GM12878 (cell line): Measurements from ENCODE around the gene PHKG2. TPM values are rescaled to one million over a fixed set of nuclear protein-coding genes. Genes with fewer than 3 reads are reported as not detected.

Experiments
- BRCA1 ChIP-seq: IDR thresholded peaks from 2 replicates; pipeline ENCODE4 v1.6.1; 2011; ENCODE audit warnings: low read depth, low read length, improper control_type of control experiment
- CBFB ChIP-seq: IDR thresholded peaks from 2 replicates; pipeline ENCODE4 v1.6.1; 2016; ENCODE audit warnings: antibody characterized with exemption, low read depth
- CHD1 ChIP-seq: IDR thresholded peaks from 2 replicates; pipeline ENCODE4 v1.6.1; 2012; ENCODE audit warnings: low read depth, low read length, improper control_type of control experiment
- FOXM1 ChIP-seq: IDR thresholded peaks from 2 replicates; pipeline ENCODE4 v1.6.1; 2012; ENCODE audit warnings: low read depth, mild to moderate bottlenecking, inconsistent platforms, low read length, moderate library complexity
- GABPA ChIP-seq: IDR thresholded peaks from 2 replicates; pipeline ENCODE4 v1.6.1; 2014; ENCODE audit warnings: antibody characterized with exemption, low read depth, mild to moderate bottlenecking, inconsistent platforms
- HDAC6 ChIP-seq: fragments of 200-600 bp; sonication (generic); IDR thresholded peaks from one replicate; pipeline ENCODE4 v1.8.0; 2017; ENCODE audit warnings: antibody characterized with exemption; ENCODE audit not compliant: unreplicated experiment
- JUNB ChIP-seq: IDR thresholded peaks from 2 replicates; pipeline ENCODE4 v1.6.1; 2016; ENCODE audit warnings: antibody characterized with exemption, mild to moderate bottlenecking
- LARP7 ChIP-seq: fragments of 450-650 bp; IDR thresholded peaks from 2 replicates; pipeline ENCODE4 v1.6.1; 2017; ENCODE audit warnings: mild to moderate bottlenecking
- MYB ChIP-seq: fragments of 150-350 bp; IDR thresholded peaks from 2 replicates; pipeline ENCODE4 v1.6.1; 2014; ENCODE audit warnings: mild to moderate bottlenecking, low read depth, low read length, borderline replicate concordance
- NFYA ChIP-seq: IDR thresholded peaks from 2 replicates; pipeline ENCODE4 v1.6.1; 2011; ENCODE audit warnings: low read depth, mild to moderate bottlenecking, low read length, improper control_type of control experiment, borderline replicate concordance
- PAX5 ChIP-seq: IDR thresholded peaks from 2 replicates; pipeline ENCODE4 v1.6.1; 2011; ENCODE audit warnings: low read depth, low read length, borderline replicate concordance
- PAX8 ChIP-seq: fragments of 450-650 bp; IDR thresholded peaks from 2 replicates; pipeline ENCODE4 v1.6.1; 2017; ENCODE audit warnings: mild to moderate bottlenecking, moderate library complexity
- POLR2A ChIP-seq: IDR thresholded peaks from 2 replicates; pipeline ENCODE4 v1.6.1; 2011; ENCODE audit warnings: low read depth, mild to moderate bottlenecking, low read length
- RAD51 ChIP-seq: fragments of 450-650 bp; IDR thresholded peaks from 2 replicates; pipeline ENCODE4 v1.6.1; 2016; ENCODE audit warnings: moderate library complexity, mild to moderate bottlenecking, inconsistent platforms
- RCOR1 ChIP-seq: conservative IDR thresholded peaks from 2 replicates; pipeline ENCODE4 v1.6.1; 2012; ENCODE audit warnings: low read depth, low read length, improper control_type of control experiment
- RUNX3 ChIP-seq: IDR thresholded peaks from 2 replicates; pipeline ENCODE4 v1.6.1; 2012; ENCODE audit warnings: low read length, inconsistent platforms
- SMAD5 ChIP-seq: IDR thresholded peaks from 2 replicates; pipeline ENCODE4 v1.6.1; 2016; ENCODE audit warnings: antibody characterized with exemption, low read depth
- SMARCA5 ChIP-seq: fragments of 450-650 bp; IDR thresholded peaks from 2 replicates; pipeline ENCODE4 v1.6.1; 2017; ENCODE audit warnings: mild to moderate bottlenecking
- SP1 ChIP-seq: IDR thresholded peaks from one replicate; pipeline ENCODE4 v1.6.1; 2011; ENCODE audit warnings: low read depth, low read length
- ZNF622 ChIP-seq: fragments of 450-650 bp; IDR thresholded peaks from 2 replicates; pipeline ENCODE4 v1.6.1; 2017; ENCODE audit warnings: mild to moderate bottlenecking, inconsistent platforms
- polyA plus RNA-seq, 11 experiments: library from polyadenylated mRNA; depleted of rRNA in 4 of 11; unstranded in 6 of 11; stranded (reverse) in 5 of 11; fragments of >200 nt; fragmentation: Nextera tagmentation in 4 of 11; fragmentation: Illumina TruSeq in 1 of 11; extraction: Ambion mirVana in 4 of 11; extraction: Trizol in 1 of 11; gene quantifications; 1 replicate in 1 of 11; 2 replicates in 10 of 11; pipeline versions ENCODE4 v1.2.1 to v1.2.3, GENCODE V29; 2011 to 2016; ENCODE audit warnings: inconsistent platforms in 2 of 11, missing spikeins in 2 of 11, low read depth in 1 of 11
- total RNA-seq, 4 experiments: library from RNA; depleted of rRNA in 3 of 4; stranded (reverse); fragments of >200 nt in 3 of 4; fragmentation: Illumina TruSeq in 1 of 4; extraction: Trizol in 1 of 4; gene quantifications; 2 replicates each; pipeline versions ENCODE4 v1.2.1 to v1.2.3, GENCODE V29; 2013 to 2021
- TF ChIP-seq, protein P1 (sequence below): IDR thresholded peaks from 2 replicates; pipeline ENCODE4 v1.6.1; 2011; ENCODE audit warnings: low read depth, low read length, improper control_type of control experiment, borderline replicate concordance
- TF ChIP-seq, protein P2 (sequence below): fragments of 450-650 bp; formaldehyde crosslinking; IDR thresholded peaks from 2 replicates; pipeline ENCODE4 v1.4.0; 2022; ENCODE audit warnings: mild to moderate bottlenecking, moderate library complexity
- TF ChIP-seq, protein P3 (sequence below): fragments of 150-350 bp; IDR thresholded peaks from 2 replicates; pipeline ENCODE4 v1.6.1; 2014; ENCODE audit warnings: mild to moderate bottlenecking, low read depth, low read length
- TF ChIP-seq, protein P4 (sequence below): fragments of 450-650 bp; formaldehyde crosslinking; IDR thresholded peaks from 2 replicates; pipeline ENCODE4 v1.4.0; 2020; ENCODE audit warnings: mild to moderate bottlenecking, moderate library complexity

The PHKG2 gene
- total and polyA plus RNA-seq, 10 of the 15 experiments (the other 5 are each of a cell fraction or from before 2014, with no cell fraction given), result 5.2 to 50.1 (median 37.2) TPM

DNA sequence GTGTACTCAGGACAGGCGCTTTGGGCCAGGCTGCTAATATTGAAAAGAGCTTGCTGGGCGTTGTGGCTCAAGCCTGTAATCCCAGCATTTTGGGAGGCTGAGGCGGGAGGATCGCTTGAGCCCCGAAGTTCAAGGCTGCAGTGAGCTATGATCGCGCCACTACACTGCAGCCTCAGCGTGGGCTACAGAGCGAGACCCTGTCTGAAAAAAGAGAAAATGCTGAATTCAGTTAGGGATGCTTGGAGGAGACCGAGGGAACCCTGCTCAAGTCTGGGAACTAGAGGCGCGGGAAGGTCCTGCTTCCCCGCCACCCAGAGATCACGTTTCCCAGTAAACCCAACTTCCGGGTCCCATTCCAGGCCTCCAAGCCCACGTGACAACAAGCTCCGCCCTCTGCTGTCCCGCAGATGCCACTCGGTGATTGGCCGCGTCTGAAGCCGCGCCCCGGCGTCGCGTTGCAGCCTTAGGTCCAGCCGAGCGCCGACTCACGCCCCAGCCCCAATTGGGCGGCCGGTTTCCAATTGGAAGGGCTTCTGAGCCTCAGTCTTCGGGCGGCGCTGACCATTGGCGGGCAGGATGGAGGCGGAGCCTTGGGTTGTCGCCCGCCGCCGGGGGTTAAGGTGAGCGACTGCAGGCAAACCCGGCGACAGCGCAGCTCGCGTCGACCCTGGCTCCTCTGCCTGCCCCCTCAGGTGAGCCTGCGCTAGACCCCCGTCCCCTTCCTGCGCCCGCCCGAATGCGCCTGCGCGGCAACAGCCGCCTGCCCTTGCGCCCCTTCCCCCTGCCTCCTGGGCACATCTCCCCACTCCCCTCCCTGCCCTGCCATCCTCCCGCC is at the start of gene PHKG2 (continued):
- TF ChIP-seq, protein P1, sequence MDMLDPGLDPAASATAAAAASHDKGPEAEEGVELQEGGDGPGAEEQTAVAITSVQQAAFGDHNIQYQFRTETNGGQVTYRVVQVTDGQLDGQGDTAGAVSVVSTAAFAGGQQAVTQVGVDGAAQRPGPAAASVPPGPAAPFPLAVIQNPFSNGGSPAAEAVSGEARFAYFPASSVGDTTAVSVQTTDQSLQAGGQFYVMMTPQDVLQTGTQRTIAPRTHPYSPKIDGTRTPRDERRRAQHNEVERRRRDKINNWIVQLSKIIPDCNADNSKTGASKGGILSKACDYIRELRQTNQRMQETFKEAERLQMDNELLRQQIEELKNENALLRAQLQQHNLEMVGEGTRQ, result peak; percentile 82
- peak; percentile 52; the same call in 1 of the 2 replicates for TF ChIP-seq CBFB
- no peak for TF ChIP-seq LARP7
- peak; percentile 79; the same call in 1 of the 2 replicates for TF ChIP-seq SMARCA5
- TF ChIP-seq FOXM1, result no peak
- peak; percentile 4; the same call in 1 of the 2 replicates for TF ChIP-seq NFYA
- TF ChIP-seq POLR2A, result peak; percentile 94
- no peak for TF ChIP-seq PAX8
- no peak for TF ChIP-seq CHD1
- no peak for TF ChIP-seq RUNX3
- no peak for TF ChIP-seq JUNB
- TF ChIP-seq, protein P2, sequence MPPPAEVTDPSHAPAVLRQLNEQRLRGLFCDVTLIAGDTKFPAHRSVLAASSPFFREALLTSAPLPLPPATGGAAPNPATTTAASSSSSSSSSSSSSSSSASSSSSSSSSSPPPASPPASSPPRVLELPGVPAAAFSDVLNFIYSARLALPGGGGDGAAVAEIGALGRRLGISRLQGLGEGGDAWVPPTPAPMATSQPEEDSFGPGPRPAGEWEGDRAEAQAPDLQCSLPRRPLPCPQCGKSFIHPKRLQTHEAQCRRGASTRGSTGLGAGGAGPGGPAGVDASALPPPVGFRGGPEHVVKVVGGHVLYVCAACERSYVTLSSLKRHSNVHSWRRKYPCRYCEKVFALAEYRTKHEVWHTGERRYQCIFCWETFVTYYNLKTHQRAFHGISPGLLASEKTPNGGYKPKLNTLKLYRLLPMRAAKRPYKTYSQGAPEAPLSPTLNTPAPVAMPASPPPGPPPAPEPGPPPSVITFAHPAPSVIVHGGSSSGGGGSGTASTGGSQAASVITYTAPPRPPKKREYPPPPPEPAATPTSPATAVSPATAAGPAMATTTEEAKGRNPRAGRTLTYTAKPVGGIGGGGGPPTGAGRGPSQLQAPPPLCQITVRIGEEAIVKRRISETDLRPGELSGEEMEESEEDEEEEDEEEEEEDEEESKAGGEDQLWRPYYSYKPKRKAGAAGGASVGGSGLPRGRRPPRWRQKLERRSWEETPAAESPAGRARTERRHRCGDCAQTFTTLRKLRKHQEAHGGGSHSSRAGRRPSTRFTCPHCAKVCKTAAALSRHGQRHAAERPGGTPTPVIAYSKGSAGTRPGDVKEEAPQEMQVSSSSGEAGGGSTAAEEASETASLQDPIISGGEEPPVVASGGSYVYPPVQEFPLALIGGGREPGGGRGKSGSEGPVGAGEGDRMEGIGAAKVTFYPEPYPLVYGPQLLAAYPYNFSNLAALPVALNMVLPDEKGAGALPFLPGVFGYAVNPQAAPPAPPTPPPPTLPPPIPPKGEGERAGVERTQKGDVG (CRISPR knock-in tag), result no peak
- TF ChIP-seq PAX5, result no peak
- no peak for TF ChIP-seq RCOR1
- TF ChIP-seq MYB, result no peak
- peak; percentile 87 for TF ChIP-seq SP1
- peak; percentile 76; the same call in 1 of the 2 replicates for TF ChIP-seq SMAD5
- no peak for TF ChIP-seq GABPA
- no peak for TF ChIP-seq ZNF622
- no peak for TF ChIP-seq BRCA1
- TF ChIP-seq, protein P3, sequence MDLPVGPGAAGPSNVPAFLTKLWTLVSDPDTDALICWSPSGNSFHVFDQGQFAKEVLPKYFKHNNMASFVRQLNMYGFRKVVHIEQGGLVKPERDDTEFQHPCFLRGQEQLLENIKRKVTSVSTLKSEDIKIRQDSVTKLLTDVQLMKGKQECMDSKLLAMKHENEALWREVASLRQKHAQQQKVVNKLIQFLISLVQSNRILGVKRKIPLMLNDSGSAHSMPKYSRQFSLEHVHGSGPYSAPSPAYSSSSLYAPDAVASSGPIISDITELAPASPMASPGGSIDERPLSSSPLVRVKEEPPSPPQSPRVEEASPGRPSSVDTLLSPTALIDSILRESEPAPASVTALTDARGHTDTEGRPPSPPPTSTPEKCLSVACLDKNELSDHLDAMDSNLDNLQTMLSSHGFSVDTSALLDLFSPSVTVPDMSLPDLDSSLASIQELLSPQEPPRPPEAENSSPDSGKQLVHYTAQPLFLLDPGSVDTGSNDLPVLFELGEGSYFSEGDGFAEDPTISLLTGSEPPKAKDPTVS, result no peak
- peak; percentile 96 for TF ChIP-seq RAD51
- TF ChIP-seq, protein P4, sequence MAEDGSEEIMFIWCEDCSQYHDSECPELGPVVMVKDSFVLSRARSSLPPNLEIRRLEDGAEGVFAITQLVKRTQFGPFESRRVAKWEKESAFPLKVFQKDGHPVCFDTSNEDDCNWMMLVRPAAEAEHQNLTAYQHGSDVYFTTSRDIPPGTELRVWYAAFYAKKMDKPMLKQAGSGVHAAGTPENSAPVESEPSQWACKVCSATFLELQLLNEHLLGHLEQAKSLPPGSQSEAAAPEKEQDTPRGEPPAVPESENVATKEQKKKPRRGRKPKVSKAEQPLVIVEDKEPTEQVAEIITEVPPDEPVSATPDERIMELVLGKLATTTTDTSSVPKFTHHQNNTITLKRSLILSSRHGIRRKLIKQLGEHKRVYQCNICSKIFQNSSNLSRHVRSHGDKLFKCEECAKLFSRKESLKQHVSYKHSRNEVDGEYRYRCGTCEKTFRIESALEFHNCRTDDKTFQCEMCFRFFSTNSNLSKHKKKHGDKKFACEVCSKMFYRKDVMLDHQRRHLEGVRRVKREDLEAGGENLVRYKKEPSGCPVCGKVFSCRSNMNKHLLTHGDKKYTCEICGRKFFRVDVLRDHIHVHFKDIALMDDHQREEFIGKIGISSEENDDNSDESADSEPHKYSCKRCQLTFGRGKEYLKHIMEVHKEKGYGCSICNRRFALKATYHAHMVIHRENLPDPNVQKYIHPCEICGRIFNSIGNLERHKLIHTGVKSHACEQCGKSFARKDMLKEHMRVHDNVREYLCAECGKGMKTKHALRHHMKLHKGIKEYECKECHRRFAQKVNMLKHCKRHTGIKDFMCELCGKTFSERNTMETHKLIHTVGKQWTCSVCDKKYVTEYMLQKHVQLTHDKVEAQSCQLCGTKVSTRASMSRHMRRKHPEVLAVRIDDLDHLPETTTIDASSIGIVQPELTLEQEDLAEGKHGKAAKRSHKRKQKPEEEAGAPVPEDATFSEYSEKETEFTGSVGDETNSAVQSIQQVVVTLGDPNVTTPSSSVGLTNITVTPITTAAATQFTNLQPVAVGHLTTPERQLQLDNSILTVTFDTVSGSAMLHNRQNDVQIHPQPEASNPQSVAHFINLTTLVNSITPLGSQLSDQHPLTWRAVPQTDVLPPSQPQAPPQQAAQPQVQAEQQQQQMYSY (CRISPR knock-in tag), result no peak
- no peak for TF ChIP-seq HDAC6
